HepG2 (cell line): Measurements from ENCODE around the gene THSD4. TPM values are rescaled to one million over a fixed set of nuclear protein-coding genes. Genes with fewer than 3 reads are reported as not detected.

Experiments used
- ATF6 ChIP-seq: sonication (generic); formaldehyde crosslinking; conservative IDR thresholded peaks from 2 replicates; pipeline ENCODE4 v1.4.0; 2020; ENCODE audit warnings: missing genetic modification reagents
- CCDC6 ChIP-seq: sonication (generic); formaldehyde crosslinking; IDR thresholded peaks from 2 replicates; pipeline ENCODE4 v1.8.1; 2022; ENCODE audit warnings: mild to moderate bottlenecking, missing genetic modification reagents, moderate library complexity
- CEBPZ ChIP-seq: IDR thresholded peaks from 2 replicates; pipeline ENCODE4 v1.6.1; 2012; ENCODE audit warnings: low read length, improper control_type of control experiment
- EZH2 ChIP-seq: conservative IDR thresholded peaks from 2 replicates; pipeline ENCODE4 v1.6.1; 2012; ENCODE audit warnings: mild to moderate bottlenecking, low read depth, low read length, moderate library complexity
- GABPB1 ChIP-seq: IDR thresholded peaks from 2 replicates; pipeline ENCODE4 v1.6.1; 2016; ENCODE audit warnings: mild to moderate bottlenecking, missing genetic modification reagents, moderate library complexity, missing compliant biosample characterization
- HOXA7 ChIP-seq: sonication (generic); formaldehyde crosslinking; IDR thresholded peaks from 2 replicates; pipeline ENCODE4 v1.8.1; 2022; ENCODE audit warnings: mild to moderate bottlenecking, missing genetic modification reagents, moderate library complexity
- JUNB ChIP-seq: sonication (generic); formaldehyde crosslinking; IDR thresholded peaks from 2 replicates; pipeline ENCODE4 v1.8.0; 2022; ENCODE audit warnings: missing genetic modification reagents, mild to moderate bottlenecking, borderline replicate concordance
- SOX6 ChIP-seq, 2 experiments: fragments of 450-650 bp in 1 of 2; sonication (generic) in 1 of 2; formaldehyde crosslinking in 1 of 2; IDR thresholded peaks; 2 replicates each; pipeline versions ENCODE4 v1.4.0 to v1.6.1; 2017 to 2020; ENCODE audit warnings: antibody characterized with exemption in 1 of 2, mild to moderate bottlenecking in 1 of 2, missing genetic modification reagents in 1 of 2
- ZFAT ChIP-seq: sonication (generic); formaldehyde crosslinking; conservative IDR thresholded peaks from 2 replicates; pipeline ENCODE4 v1.8.1; 2023; ENCODE audit warnings: missing genetic modification reagents, inconsistent platforms
- ZKSCAN5 ChIP-seq: sonication (generic); formaldehyde crosslinking; IDR thresholded peaks from 2 replicates; pipeline ENCODE4 v1.5.1; 2020; ENCODE audit warnings: mild to moderate bottlenecking, missing genetic modification reagents
- ZNF20 ChIP-seq: sonication (generic); formaldehyde crosslinking; IDR thresholded peaks from 2 replicates; pipeline ENCODE4 v1.4.0; 2020; ENCODE audit warnings: mild to moderate bottlenecking, moderate library complexity, missing genetic modification reagents
- ZNF296 ChIP-seq: sonication (generic); formaldehyde crosslinking; conservative IDR thresholded peaks from 2 replicates; pipeline ENCODE4 v1.5.0; 2020; ENCODE audit warnings: mild to moderate bottlenecking, missing genetic modification reagents
- ZNF318 ChIP-seq: sonication (generic); formaldehyde crosslinking; IDR thresholded peaks from 2 replicates; pipeline ENCODE4 v1.4.0; 2020; ENCODE audit warnings: mild to moderate bottlenecking, missing genetic modification reagents
- ZNF607 ChIP-seq: sonication (generic); formaldehyde crosslinking; IDR thresholded peaks from 2 replicates; pipeline ENCODE4 v1.5.1; 2020; ENCODE audit warnings: missing genetic modification reagents, mild to moderate bottlenecking, borderline replicate concordance
- polyA plus RNA-seq, 8 experiments: library from polyadenylated mRNA; depleted of rRNA in 3 of 8; stranded (reverse) in 7 of 8; unstranded in 1 of 8; fragments of >200 nt; fragmentation: Illumina TruSeq in 4 of 8; extraction: Trizol in 4 of 8; gene quantifications; 2 replicates each; pipeline versions ENCODE4 v1.2.1 to v1.2.3, GENCODE V29; 2011 to 2016; ENCODE audit warnings: low read depth in 4 of 8, missing spikeins in 1 of 8, mixed read lengths in 1 of 8; ENCODE audit not compliant: insufficient read depth in 1 of 8
- total RNA-seq, 5 experiments: library from RNA; depleted of rRNA; stranded (reverse); fragments of >200 nt; fragmentation: Illumina TruSeq; extraction: Trizol; gene quantifications; 2 replicates each; pipeline ENCODE4 v1.2.3, GENCODE V29; 2016; ENCODE audit warnings: low read depth in 1 of 5

THSD4 gene
- total and polyA plus RNA-seq, 2 of the 13 experiments (the other 11 are each of a cell fraction or from before 2014, with no cell fraction given): 0.07 to 0.21 TPM

GRCh38 chr15:71747128-71748083, 632.1 kb downstream of the THSD4 start (continued):
- no peak for TF ChIP-seq ZNF296 (CRISPR knock-in tag)
- no peak for TF ChIP-seq CEBPZ
- no peak for TF ChIP-seq EZH2
- no peak for TF ChIP-seq ZNF607
- TF ChIP-seq ZKSCAN5 (CRISPR knock-in tag): no peak
- no peak for TF ChIP-seq ATF6 (CRISPR knock-in tag)
- TF ChIP-seq SOX6 (IDR thresholded peaks at IDR 0.05): no peak
- TF ChIP-seq SOX6 (CRISPR knock-in tag; IDR thresholded peaks at IDR 0.05): peak; percentile 92
- no peak for TF ChIP-seq ZNF20 (CRISPR knock-in tag)
- no peak for TF ChIP-seq HOXA7
- peak; percentile 88; the same call in 1 of the 2 replicates for TF ChIP-seq JUNB
- no peak; the same call in 1 of the 2 replicates for TF ChIP-seq GABPB1 (CRISPR knock-in tag)
- no peak for TF ChIP-seq ZFAT (CRISPR knock-in tag)
- no peak for TF ChIP-seq ZNF318 (CRISPR knock-in tag)
- TF ChIP-seq CCDC6: no peak
